ENCODE data around the gene STBD1. TPM values are rescaled to one million over a fixed set of nuclear protein-coding genes. Genes with fewer than 3 reads are reported as not detected.
"Not testable (repeated sequence)": the region's sequence is repeated elsewhere in the genome, so short reads cannot be mapped to it uniquely, and the experiment has no call there.

The STBD1 gene
- total RNA-seq, 2 experiments from 2014 or later, result not detected

DNA sequence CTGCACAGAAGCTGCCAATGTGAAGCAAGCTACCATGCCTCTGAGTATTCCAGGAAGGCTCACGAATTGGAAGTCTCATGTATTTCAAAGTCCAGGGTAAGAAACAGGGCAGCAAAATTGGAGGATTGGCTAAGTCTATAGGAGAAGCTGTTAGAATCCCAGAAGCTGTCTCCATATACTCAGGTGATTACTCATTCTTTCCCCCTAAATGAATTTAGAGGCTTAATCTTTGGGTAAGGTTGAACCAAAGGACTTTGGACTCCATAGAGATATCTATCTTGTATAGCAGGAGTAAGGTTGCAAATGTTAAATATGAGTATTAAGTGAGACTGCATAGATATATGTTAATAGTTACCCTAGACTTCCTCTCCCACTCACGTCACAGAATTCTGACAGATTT, 36.3 kb downstream of the STBD1 start:
- no peak overlapping the region for H3K4me3 Mint-ChIP-seq
- no peaks in the 10 kb centered on the region for H3K4me1 Mint-ChIP-seq (ENCODE audit: low read depth)
- DNase-seq, result no peak

DNA sequence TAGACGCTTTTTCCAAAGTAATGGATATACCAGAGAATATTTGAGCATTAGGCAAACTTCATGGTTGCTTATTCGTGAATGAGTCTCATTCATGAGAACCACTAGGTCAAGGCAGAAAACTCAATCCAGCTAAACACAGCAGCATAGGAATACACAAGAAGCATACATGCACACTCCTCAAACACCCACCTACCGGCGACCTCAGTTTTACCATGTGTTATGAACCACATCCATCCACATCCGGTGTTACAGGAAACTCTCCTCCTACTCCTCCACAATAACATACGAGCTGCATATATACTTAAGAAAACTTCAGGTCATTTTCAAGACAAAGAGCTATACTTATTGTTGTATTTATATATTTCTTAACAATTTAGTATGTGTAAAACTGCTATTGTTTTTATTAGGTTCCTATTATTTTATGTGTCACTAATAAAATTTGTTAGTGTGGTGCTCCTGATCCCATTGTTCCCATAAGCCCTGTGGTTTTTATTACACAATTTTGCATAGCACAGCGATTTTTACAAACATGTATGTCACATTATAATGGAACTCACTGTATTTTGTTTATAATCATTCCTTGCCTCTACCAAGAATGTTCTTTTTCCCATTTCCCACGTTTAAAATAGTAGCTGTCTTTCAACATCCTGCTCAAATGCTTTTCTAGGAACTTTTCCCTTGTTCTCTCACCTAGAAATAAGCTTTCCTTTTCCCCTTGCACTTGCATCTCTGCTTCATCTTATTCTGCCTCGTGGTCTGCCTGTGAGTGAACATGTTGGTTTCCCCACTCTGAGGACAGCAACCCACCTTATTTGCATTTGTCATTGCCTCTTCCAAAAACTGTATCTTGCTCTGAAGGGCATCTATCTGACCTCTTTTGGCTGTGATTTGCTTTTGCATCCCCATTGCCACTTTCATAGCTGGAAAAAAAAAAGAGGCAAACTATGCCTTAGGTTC, 48.3 kb downstream of the STBD1 start:
- intact Hi-C loops (cut with micrococcal nuclease), result no loop called here

More for the DNA sequence above, 36.3 kb downstream of the STBD1 start:
- Mint-ChIP-seq H3K27me3 (ENCODE audit: low read depth) (no peaks in the 10 kb centered on the region), H3K27ac (no peak overlapping the region), H3K36me3 (ENCODE audit: low read depth) (no peaks in the 10 kb centered on the region), H3K9me3 (peaks cover 10% of the 10 kb centered on the region)
- intact Hi-C loops (cut with micrococcal nuclease), result loop anchor here (10.0 kb wide), 1 partner anchor 62 kb away; no protein-coding TSS in a partner anchor
- CTCF ChIA-PET, result no interaction called here

DNA sequence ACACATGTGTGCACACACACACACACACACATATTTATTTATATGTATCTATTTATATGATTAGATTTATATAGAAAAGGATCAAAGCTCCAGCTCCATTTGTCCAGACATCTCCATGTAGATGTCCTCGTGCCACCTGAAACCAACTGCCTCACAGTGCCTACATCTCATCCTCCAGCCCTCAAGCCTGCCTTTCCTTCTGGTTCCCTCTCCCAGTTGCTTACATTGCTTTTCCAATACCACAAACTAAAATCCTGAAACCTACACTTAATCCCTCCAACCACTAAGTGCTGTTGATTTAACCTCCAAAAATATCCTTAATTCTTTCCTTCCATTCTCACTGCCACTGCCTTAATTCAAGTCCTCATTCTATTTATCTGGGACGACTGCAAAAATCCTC, 51.4 kb downstream of the STBD1 start:
- H3K36me3 Mint-ChIP-seq (ENCODE audit: low read depth), result peaks cover 3% of the 10 kb centered on the region
- peaks cover 5% of the 10 kb centered on the region for H3K4me1 Mint-ChIP-seq (ENCODE audit: low read depth)
- intact Hi-C loops (cut with micrococcal nuclease), result no loop called here
- peaks cover 24% of the 10 kb centered on the region for H3K9me3 Mint-ChIP-seq
- no peak for DNase-seq
- H3K4me3 Mint-ChIP-seq, result no peak overlapping the region
- CTCF ChIA-PET, result no interaction called here
- H3K27ac Mint-ChIP-seq, result no peak overlapping the region
- peaks cover 2% of the 10 kb centered on the region for H3K27me3 Mint-ChIP-seq (ENCODE audit: low read depth)

More for the DNA sequence above, 48.3 kb downstream of the STBD1 start:
- Mint-ChIP-seq H3K27ac (no peak overlapping the region), H3K36me3 (ENCODE audit: low read depth) (peaks cover 3% of the 10 kb centered on the region), H3K9me3 (peaks cover 17% of the 10 kb centered on the region), H3K4me1 (ENCODE audit: low read depth) (peaks cover 5% of the 10 kb centered on the region), H3K4me3 (no peak overlapping the region), H3K27me3 (ENCODE audit: low read depth) (peaks cover 2% of the 10 kb centered on the region)
- DNase-seq, result peak; percentile 40
- CTCF ChIA-PET, result interaction anchor here (0.7 to 1.4 kb wide), 2 partner anchors 84 to 175 kb away, joined by 4 to 6 read pairs; no protein-coding TSS in a partner anchor

DNA sequence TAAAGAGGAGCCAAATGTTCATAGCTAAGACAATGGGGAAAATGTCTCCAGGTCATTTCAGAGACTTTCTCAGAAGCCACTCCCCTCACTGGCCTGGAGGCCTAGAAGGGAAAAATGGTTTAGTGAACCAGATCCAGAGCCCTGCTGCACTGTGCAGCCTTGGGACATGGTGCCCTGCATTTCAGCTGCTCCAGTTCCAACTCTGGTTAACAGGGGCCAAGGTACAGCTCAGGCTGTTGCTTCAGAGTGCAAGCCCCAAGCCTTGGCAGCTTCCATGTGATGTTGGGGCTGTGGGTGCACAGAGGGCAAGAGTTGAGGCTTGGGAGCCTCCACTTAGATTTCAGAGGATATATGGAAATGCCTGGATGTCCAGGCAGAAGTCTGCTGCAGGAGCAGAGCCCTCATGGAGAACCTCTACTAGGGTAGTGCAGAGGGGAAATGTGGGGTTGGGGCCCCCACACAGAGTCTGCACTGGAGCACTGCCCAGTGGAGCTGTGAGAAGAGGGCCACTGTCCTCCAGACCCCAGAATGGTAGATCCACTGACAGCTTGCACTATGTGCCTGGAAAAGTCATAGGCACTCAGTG, 53.4 kb downstream of the STBD1 start:
- intact Hi-C loops (cut with micrococcal nuclease); CTCF ChIA-PET; H3K27me3 Mint-ChIP-seq (ENCODE audit: low read depth); H3K27ac Mint-ChIP-seq; DNase-seq; H3K4me3 Mint-ChIP-seq; H3K36me3 Mint-ChIP-seq (ENCODE audit: low read depth): not testable (repeated sequence)
- Mint-ChIP-seq H3K4me1 (ENCODE audit: low read depth) (peaks cover 11% of the 10 kb centered on the region), H3K9me3 (peaks cover 24% of the 10 kb centered on the region)

Other genes starting within 250 kb of the STBD1 start
- not detected for gene ART3, start 232.0 kb upstream of the STBD1 start, total RNA-seq
- gene NUP54, start 158.3 kb upstream of the STBD1 start, total RNA-seq, result 10 to 100 TPM; 43.9 to 53.4 TPM
- gene SCARB2, start 92.9 kb upstream of the STBD1 start, total RNA-seq, result 1 to 10 TPM; 5.4 to 7.8 TPM
- not detected for gene FAM47E, start 55.0 kb upstream of the STBD1 start, total RNA-seq
- gene CCDC158, start 114.4 kb downstream of the STBD1 start, total RNA-seq, result not detected
- gene SHROOM3, start 128.5 kb downstream of the STBD1 start, total RNA-seq, result under 1 TPM; 0.12 to 0.21 TPM

Data from activated naive CD4-positive, alpha-beta T cell treated with anti-CD3 and anti-CD28 coated beads for 36 hours (primary cell).